Kidney epithelial cell (primary cell): ENCODE measurements around the gene ZNF157. TPM values are rescaled to one million over a fixed set of nuclear protein-coding genes. Genes with fewer than 3 reads are reported as not detected.
A peak's percentile ranks its signal among the peaks of the same experiment; 100 is the strongest.
"Not testable (repeated sequence)": the region's sequence is repeated elsewhere in the genome, so short reads cannot be mapped to it uniquely, and the experiment has no call there.

ENCODE experiments used
- DNase-seq: peaks from one replicate; pipeline ENCODE4 v3.0.0-alpha.2; 2010; ENCODE audit warnings: low read depth
- H3K27me3 ChIP-seq: 2 replicates; pipeline ENCODE4 v1.6.0; 2011; ENCODE audit warnings: low read length; ENCODE audit not compliant: control insufficient read depth, insufficient read depth
- H3K36me3 ChIP-seq: 2 replicates; pipeline ENCODE4 v1.5.1; 2011; ENCODE audit warnings: low read length; ENCODE audit not compliant: control insufficient read depth, insufficient read depth
- H3K4me3 ChIP-seq: 2 replicates; pipeline ENCODE4 v1.5.1; 2011; ENCODE audit warnings: low read depth, mild to moderate bottlenecking, control low read depth, low read length
- CTCF ChIP-seq: IDR thresholded peaks from 2 replicates; pipeline ENCODE4 v1.5.1; 2011; ENCODE audit warnings: mild to moderate bottlenecking, moderate library complexity, low read length, control low read depth, inconsistent platforms; ENCODE audit not compliant: insufficient read depth, poor library complexity, severe bottlenecking
- total RNA-seq: library from RNA; depleted of rRNA; stranded (reverse); fragments of >200 nt; gene quantifications from 2 replicates; pipeline ENCODE4 v1.2.3, GENCODE V29; 2015

ZNF157 gene
- total RNA-seq, 1 donor from 2014 or later: 0.63 TPM

- H3K27me3 ChIP-seq: no peaks in the 10 kb centered on the region
- DNase-seq: no peak
- TF ChIP-seq CTCF: no peak
- no peak overlapping the region for H3K4me3 ChIP-seq
- no peaks in the 10 kb centered on the region for H3K36me3 ChIP-seq
These were observed 9.9 kb downstream of the ZNF157 start for GRCh38 chrX:47380268-47380667.

GRCh38 chrX:47380837-47381236 lies 10.5 kb downstream of the ZNF157 start:
- not testable (repeated sequence) for H3K4me3 ChIP-seq, H3K27me3 ChIP-seq, DNase-seq, H3K36me3 ChIP-seq

GRCh38 chrX:47384502-47384901 lies 14.1 kb downstream of the ZNF157 start:
- Histone ChIP-seq H3K27me3 (no peaks in the 10 kb centered on the region), H3K4me3 (no peak overlapping the region), H3K36me3 (no peaks in the 10 kb centered on the region)
- peak; percentile 60 for TF ChIP-seq CTCF
- peak; percentile 25 for DNase-seq

- Histone ChIP-seq H3K36me3 (no peaks in the 10 kb centered on the region), H3K27me3 (no peaks in the 10 kb centered on the region), H3K4me3 (no peak overlapping the region)
- DNase-seq: no peak
- TF ChIP-seq CTCF: no peak
These were observed 20.4 kb downstream of the ZNF157 start for GRCh38 chrX:47390780-47391179.

GRCh38 chrX:47413179-47413594 lies 42.8 kb downstream of the ZNF157 start:
- no peaks in the 10 kb centered on the region for H3K36me3 ChIP-seq
- no peak overlapping the region for H3K4me3 ChIP-seq
- no peak for DNase-seq
- H3K27me3 ChIP-seq: no peaks in the 10 kb centered on the region
- TF ChIP-seq CTCF: no peak

- no peak overlapping the region for H3K4me3 ChIP-seq
- H3K36me3 ChIP-seq: no peaks in the 10 kb centered on the region
- no peaks in the 10 kb centered on the region for H3K27me3 ChIP-seq
- no peak for DNase-seq
- no peak for TF ChIP-seq CTCF
These were observed 49.9 kb downstream of the ZNF157 start for GRCh38 chrX:47420265-47420664.

GRCh38 chrX:47420962-47421361 lies 50.6 kb downstream of the ZNF157 start:
- no peaks in the 10 kb centered on the region for H3K36me3 ChIP-seq
- H3K27me3 ChIP-seq: no peaks in the 10 kb centered on the region
- no peak for TF ChIP-seq CTCF
- DNase-seq: no peak
- no peak overlapping the region for H3K4me3 ChIP-seq
